GM12878 (cell line): ENCODE data around the gene COL27A1. TPM values are rescaled to one million over a fixed set of nuclear protein-coding genes. Genes with fewer than 3 reads are reported as not detected.

Experiments
- ATAC-seq: fragments of 200-7000 bp; cut with Tn5 transposase; 3 replicates; pipeline ENCODE4 v1.9.1; 2020; ENCODE audit warnings: mild to moderate bottlenecking, moderate library complexity
- BruUV-seq: library from RNA; stranded (reverse); fragments of 400-500 nt; replicated peaks from 2 replicates; lab custom pipeline; 2021; lab: Mats Ljungman, UMichigan
- CTCF ChIA-PET: fragments of 300-600 bp; sonication (Branson Sonifier 250); formaldehyde crosslinking; extraction: SDS; loops from one replicate; lab custom pipeline; 2021; ENCODE audit warnings: inconsistent platforms; lab: Yijun Ruan, JAX
- POLR2A ChIA-PET: fragments of 350-600 bp; formaldehyde crosslinking; extraction: SDS; loops from one replicate; lab custom pipeline; 2021; ENCODE audit warnings: inconsistent platforms; lab: Charles Lee
- RAD21 ChIA-PET: fragments of 300-600 bp; sonication (Branson Sonifier 250); formaldehyde crosslinking; loops from one replicate; lab custom pipeline; 2023; ENCODE audit warnings: antibody characterized with exemption; ENCODE audit not compliant: unreplicated experiment; lab: Charles Lee
- SMC1A ChIA-PET: fragments of 300-600 bp; sonication (Branson Sonifier 250); formaldehyde crosslinking; loops from one replicate; lab custom pipeline; 2023; ENCODE audit not compliant: unreplicated experiment, uncharacterized antibody; lab: Charles Lee
- DNase-seq: peaks from one replicate; pipeline ENCODE4 v3.0.0-alpha.2; 2011; ENCODE audit warnings: low read depth, low spot score
- FAIRE-seq: peaks from 3 replicates; lab custom pipeline; 2011; peaks lifted over from hg19 to GRCh38; lab: Jason Lieb, UNC
- H2AFZ ChIP-seq: 2 replicates; pipeline ENCODE4 v1.6.0; 2011; ENCODE audit warnings: low read depth, low read length, control low read depth; ENCODE audit not compliant: control insufficient read depth
- H3K27ac ChIP-seq: 2 replicates; pipeline ENCODE4 v1.5.1; 2011; ENCODE audit warnings: control low read depth; ENCODE audit not compliant: control insufficient read depth, insufficient read depth
- H3K27me3 ChIP-seq, 2 experiments: replicated peaks in 1 of 2; 2 replicates each; pipeline versions ENCODE4 v1.6.0 to v1.6.1; 2011; ENCODE audit warnings: low read length in 1 of 2; ENCODE audit not compliant: control insufficient read depth in 2 of 2, insufficient read depth in 2 of 2
- H3K36me3 ChIP-seq, 2 experiments: 2 replicates each; pipeline ENCODE4 v1.5.1; 2011; ENCODE audit warnings: low read length in 1 of 2; ENCODE audit not compliant: control insufficient read depth in 2 of 2, insufficient read depth in 2 of 2
- H3K4me1 ChIP-seq: 2 replicates; pipeline ENCODE4 v1.6.1; 2011; ENCODE audit warnings: mild to moderate bottlenecking, low read length, moderate library complexity, mixed read lengths; ENCODE audit not compliant: control insufficient read depth, insufficient read depth
- H3K4me2 ChIP-seq: 2 replicates; pipeline ENCODE4 v1.6.0; 2011; ENCODE audit warnings: control low read depth; ENCODE audit not compliant: control insufficient read depth, insufficient read depth
- H3K4me3 ChIP-seq: fragments of 200-600 bp; sonication (generic); 2 replicates; pipeline ENCODE4 v1.5.1; 2016
- H3K79me2 ChIP-seq: 2 replicates; pipeline ENCODE4 v1.6.0; 2011; ENCODE audit warnings: low read length; ENCODE audit not compliant: control insufficient read depth, insufficient read depth
- H3K9ac ChIP-seq: 2 replicates; pipeline ENCODE4 v1.8.0; 2011; ENCODE audit warnings: low read length, control low read depth, mixed read lengths; ENCODE audit not compliant: control insufficient read depth, insufficient read depth
- H3K9me3 ChIP-seq: replicated peaks from 3 replicates; pipeline ENCODE4 v1.5.1; 2011; ENCODE audit warnings: mild to moderate bottlenecking, low read length; ENCODE audit not compliant: control insufficient read depth, insufficient read depth
- H4K20me1 ChIP-seq: 2 replicates; pipeline ENCODE4 v1.6.0; 2011; ENCODE audit not compliant: control insufficient read depth, insufficient read depth
- BACH1 ChIP-seq: fragments of 450-650 bp; IDR thresholded peaks from 2 replicates; pipeline ENCODE4 v1.6.1; 2017; ENCODE audit warnings: mild to moderate bottlenecking, borderline replicate concordance
- CEBPB ChIP-seq, 2 experiments: fragments of 150-350 bp in 1 of 2; IDR thresholded peaks; 2 replicates each; pipeline ENCODE4 v1.6.1; 2012 to 2014; ENCODE audit warnings: low read depth in 2 of 2, low read length in 2 of 2, borderline replicate concordance in 1 of 2, inconsistent platforms in 1 of 2
- CEBPZ ChIP-seq: fragments of 150-350 bp; IDR thresholded peaks from 2 replicates; pipeline ENCODE4 v1.6.1; 2016; ENCODE audit warnings: low read depth, low read length
- JUNB ChIP-seq: IDR thresholded peaks from 2 replicates; pipeline ENCODE4 v1.6.1; 2016; ENCODE audit warnings: antibody characterized with exemption, mild to moderate bottlenecking
- KAT2A ChIP-seq: conservative IDR thresholded peaks from 2 replicates; pipeline ENCODE4 v1.6.1; 2011; ENCODE audit warnings: low read depth, low read length; ENCODE audit not compliant: control insufficient read depth
- LARP7 ChIP-seq: fragments of 450-650 bp; IDR thresholded peaks from 2 replicates; pipeline ENCODE4 v1.6.1; 2017; ENCODE audit warnings: mild to moderate bottlenecking
- MAX ChIP-seq: IDR thresholded peaks from 2 replicates; pipeline ENCODE4 v1.6.1; 2012; ENCODE audit warnings: low read depth, low read length, improper control_type of control experiment
- MTA2 ChIP-seq: fragments of 450-650 bp; IDR thresholded peaks from 2 replicates; pipeline ENCODE4 v1.6.1; 2016; ENCODE audit warnings: low read depth, mild to moderate bottlenecking, moderate library complexity
- MYC ChIP-seq: IDR thresholded peaks from 2 replicates; pipeline ENCODE4 v1.6.1; 2011; ENCODE audit warnings: mild to moderate bottlenecking, low read length, moderate library complexity, inconsistent platforms; ENCODE audit not compliant: insufficient read depth, insufficient replicate concordance, insufficient read length, severe bottlenecking
- NR2F1 ChIP-seq: fragments of 450-650 bp; conservative IDR thresholded peaks from 2 replicates; pipeline ENCODE4 v1.6.1; 2017; ENCODE audit warnings: mild to moderate bottlenecking
- PAX8 ChIP-seq: fragments of 450-650 bp; IDR thresholded peaks from 2 replicates; pipeline ENCODE4 v1.6.1; 2017; ENCODE audit warnings: mild to moderate bottlenecking, moderate library complexity
- PKNOX1 ChIP-seq: fragments of 450-650 bp; IDR thresholded peaks from 2 replicates; pipeline ENCODE4 v1.6.1; 2016; ENCODE audit warnings: mild to moderate bottlenecking
- RBBP5 ChIP-seq: fragments of 200-600 bp; sonication (generic); conservative IDR thresholded peaks from 2 replicates; pipeline ENCODE4 v1.6.1; 2016
- RUNX3 ChIP-seq: IDR thresholded peaks from 2 replicates; pipeline ENCODE4 v1.6.1; 2012; ENCODE audit warnings: low read length, inconsistent platforms
- SIX5 ChIP-seq: IDR thresholded peaks from 2 replicates; pipeline ENCODE4 v1.6.1; 2011; ENCODE audit warnings: mild to moderate bottlenecking, low read depth, low read length, moderate library complexity; ENCODE audit not compliant: severe bottlenecking
- TARDBP ChIP-seq: IDR thresholded peaks from 2 replicates; pipeline ENCODE4 v1.6.1; 2016; ENCODE audit warnings: borderline replicate concordance
- ZNF207 ChIP-seq: fragments of 450-650 bp; IDR thresholded peaks from 2 replicates; pipeline ENCODE4 v1.6.1; 2014; ENCODE audit warnings: antibody characterized with exemption, mild to moderate bottlenecking, borderline replicate concordance
- WGBS: methylation state at CpG from one replicate; pipeline ENCODE4 v1.1.6; 2016; ENCODE audit warnings: low lambda C conversion rate; ENCODE audit not compliant: insufficient replicate concordance, insufficient coverage; ENCODE audit errors: missing lambda C conversion rate; 5-methylcytosine and 5-hydroxymethylcytosine counted together
- in situ Hi-C: fragments of 300-500 bp; cut with MboI; formaldehyde crosslinking; loops from 9 replicates; pipeline ENCODE4 v1.14.3; 2018; ENCODE audit warnings: mixed read lengths
- intact Hi-C: fragments of 100-400 bp; cut with micrococcal nuclease; formaldehyde crosslinking; loops from one replicate; pipeline ENCODE4 v1.14.2; 2022; ENCODE audit not compliant: unreplicated experiment
- polyA plus RNA-seq, 11 experiments: library from polyadenylated mRNA; depleted of rRNA in 4 of 11; unstranded in 6 of 11; stranded (reverse) in 5 of 11; fragments of >200 nt; fragmentation: Nextera tagmentation in 4 of 11; fragmentation: Illumina TruSeq in 1 of 11; extraction: Ambion mirVana in 4 of 11; extraction: Trizol in 1 of 11; gene quantifications; 1 replicate in 1 of 11; 2 replicates in 10 of 11; pipeline versions ENCODE4 v1.2.1 to v1.2.3, GENCODE V29; 2011 to 2016; ENCODE audit warnings: inconsistent platforms in 2 of 11, missing spikeins in 2 of 11, low read depth in 1 of 11
- total RNA-seq, 4 experiments: library from RNA; depleted of rRNA in 3 of 4; stranded (reverse); fragments of >200 nt in 3 of 4; fragmentation: Illumina TruSeq in 1 of 4; extraction: Trizol in 1 of 4; gene quantifications; 2 replicates each; pipeline versions ENCODE4 v1.2.1 to v1.2.3, GENCODE V29; 2013 to 2021

Gene COL27A1
- total and polyA plus RNA-seq, 10 of the 15 experiments (the other 5 are each of a cell fraction or from before 2014, with no cell fraction given) = 0.10 TPM; not detected in 9

GRCh38 chr9:114174876-114175771 lies 19.8 kb downstream of the COL27A1 start:
- BruUV-seq = no TSS peak
- CTCF ChIA-PET = no interaction called here
- Histone ChIP-seq H3K4me3 (no peak overlapping the region), H3K4me1 (no peaks in the 10 kb centered on the region), H3K27me3 (peaks cover 0 to 2% of the 10 kb centered on the region in 2 experiments; a peak in 3 of 4 replicates), H3K79me2 (no peaks in the 10 kb centered on the region), H3K27ac (no peak overlapping the region), H3K9ac (no peak overlapping the region), H4K20me1 (no peaks in the 10 kb centered on the region)
- 25% methylated on average over 24 of the region's 26 CpGs for WGBS
- SMC1A ChIA-PET = interaction anchor here (0.8 kb wide), 1 partner anchor 523 kb away, joined by 3 read pairs; no protein-coding TSS in a partner anchor
- FAIRE-seq = no peak
- RAD21 ChIA-PET = no interaction called here
- TF ChIP-seq PKNOX1 (no peak), MYC (no peak), RBBP5 (no peak), NR2F1 (no peak), TARDBP (no peak), KAT2A (no peak), MTA2 (no peak), JUNB (no peak), PAX8 (no peak), ZNF207 (no peak), SIX5 (no peak), MAX (no peak), LARP7 (no peak), CEBPB (IDR thresholded peaks at IDR 0.05; ENCODE audit: borderline replicate concordance in 1 of 2, low read depth in 2 of 2, low read length in 2 of 2) (no peak), BACH1 (no peak), CEBPZ (no peak), RUNX3 (no peak)
- TF ChIP-seq, all 136 proteins: peak for 0
- intact Hi-C loops = no loop called here
- DNase-seq (no peak), ATAC-seq (no peak)
- no peak overlapping the region for H3K4me2 ChIP-seq
- POLR2A ChIA-PET = no interaction called here
- in situ Hi-C loops = no loop called here
- no peaks in the 10 kb centered on the region for H3K36me3 ChIP-seq
- H2AFZ ChIP-seq = no peak overlapping the region
- H3K9me3 ChIP-seq = no peaks in the 10 kb centered on the region
